HG02642 (cell line): ENCODE results near the gene CALD1.

ENCODE experiments used
- ATAC-seq: cut with Tn5 transposase; IDR thresholded peaks from one replicate; pipeline ENCODE4 v1.9.1; 2021; ENCODE audit warnings: mild to moderate bottlenecking; ENCODE audit not compliant: unreplicated experiment, poor library complexity

CALD1 gene

DNA sequence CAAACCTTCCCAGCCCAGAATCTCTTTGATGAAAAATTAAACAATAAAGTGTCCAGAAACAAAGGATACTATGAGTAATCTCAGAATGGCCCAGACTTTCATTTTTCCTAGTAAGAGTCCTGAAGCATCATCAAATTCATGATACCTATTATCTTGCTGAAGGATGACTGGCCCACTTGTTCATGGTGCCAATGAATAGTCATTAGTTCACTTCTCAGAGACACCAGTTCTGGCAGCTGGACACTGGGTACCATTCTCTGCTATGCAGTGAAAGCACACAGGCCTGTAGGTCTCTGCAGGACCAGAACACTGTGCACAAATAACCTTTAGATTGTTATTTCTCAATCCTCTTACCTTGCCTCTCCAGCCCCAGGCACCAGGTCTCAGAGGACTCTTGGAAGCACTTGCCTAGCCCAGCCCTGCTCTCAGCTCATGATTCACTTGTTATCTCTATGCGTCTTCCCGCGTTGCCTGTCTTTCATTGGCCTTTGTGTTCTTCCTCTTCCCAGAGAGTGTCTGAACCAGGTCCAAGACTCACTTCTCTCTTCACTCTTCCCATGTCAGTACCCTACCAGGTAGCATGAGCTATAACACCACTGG, 108.8 kb downstream of the CALD1 start:
- no peak for ATAC-seq

- no peak for ATAC-seq
Observed at GRCh38 chr7:134890246-134891240, 111.1 kb downstream of the CALD1 start.

- ATAC-seq: no peak
Observed at GRCh38 chr7:134891262-134891695, 111.8 kb downstream of the CALD1 start.

GRCh38 chr7:134891696-134892678, 112.6 kb downstream of the CALD1 start:
- no peak for ATAC-seq

GRCh38 chr7:134892963-134893362, 113.5 kb downstream of the CALD1 start:
- ATAC-seq: no peak

DNA sequence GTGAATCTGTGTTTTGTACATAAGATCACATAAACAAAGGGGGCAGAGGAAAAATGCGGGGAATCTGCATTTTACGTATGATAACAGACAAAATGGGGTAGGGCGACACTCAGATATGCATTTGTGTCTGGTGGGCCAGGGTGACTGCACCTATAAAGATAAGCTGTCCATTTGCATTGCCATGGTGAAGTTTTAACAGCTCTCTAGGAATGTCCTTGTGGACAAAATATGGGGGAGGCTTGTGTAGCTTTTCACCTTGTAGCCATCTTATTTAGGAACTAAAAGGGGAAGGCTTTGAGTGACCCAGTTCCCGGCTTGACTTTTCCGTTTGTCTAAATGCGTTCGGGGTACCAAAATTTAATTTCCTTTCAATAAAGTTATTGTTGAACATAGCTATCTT, 114.5 kb downstream of the CALD1 start:
- ATAC-seq: no peak

DNA sequence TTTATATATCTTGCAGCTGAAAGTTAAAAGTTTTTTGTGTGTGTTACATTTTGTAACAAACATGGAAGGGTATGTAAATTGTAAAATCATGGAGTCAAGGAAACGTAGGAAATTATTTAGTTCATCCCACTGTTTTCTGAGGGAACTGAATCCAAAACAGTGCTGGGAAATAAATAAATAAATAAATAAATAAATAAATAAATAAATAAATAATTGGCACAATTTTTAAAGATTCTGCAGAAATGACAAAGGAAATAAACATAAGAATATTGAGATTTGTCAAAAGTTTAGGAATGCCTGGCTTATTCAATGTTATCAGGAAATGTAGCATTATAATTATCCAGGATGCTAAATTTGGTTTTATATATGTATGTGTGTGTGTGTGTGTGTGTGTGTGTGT, 115.5 kb downstream of the CALD1 start:
- ATAC-seq: no peak

DNA sequence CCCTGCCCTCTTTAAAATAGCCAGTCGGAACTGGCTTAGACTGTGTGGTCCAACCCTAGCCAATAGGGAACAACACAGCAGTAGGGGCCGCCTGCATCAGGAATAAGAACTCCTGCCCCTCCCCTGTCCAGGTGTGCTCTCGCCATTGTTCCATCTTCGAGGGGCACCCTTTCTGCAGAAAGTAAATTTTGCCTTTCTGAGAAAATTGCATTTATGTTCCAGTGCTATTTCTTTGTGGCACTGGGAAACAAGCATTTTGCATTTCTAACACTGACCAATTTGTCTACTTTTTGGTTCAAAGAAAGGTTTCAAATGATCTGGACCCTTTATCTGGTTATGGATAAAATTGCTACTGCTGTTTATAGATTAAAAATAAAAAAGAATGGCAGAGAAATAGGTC, 116.6 kb downstream of the CALD1 start:
- ATAC-seq: no peak

GRCh38 chr7:134897936-134898335, 118.5 kb downstream of the CALD1 start:
- ATAC-seq: no peak

DNA sequence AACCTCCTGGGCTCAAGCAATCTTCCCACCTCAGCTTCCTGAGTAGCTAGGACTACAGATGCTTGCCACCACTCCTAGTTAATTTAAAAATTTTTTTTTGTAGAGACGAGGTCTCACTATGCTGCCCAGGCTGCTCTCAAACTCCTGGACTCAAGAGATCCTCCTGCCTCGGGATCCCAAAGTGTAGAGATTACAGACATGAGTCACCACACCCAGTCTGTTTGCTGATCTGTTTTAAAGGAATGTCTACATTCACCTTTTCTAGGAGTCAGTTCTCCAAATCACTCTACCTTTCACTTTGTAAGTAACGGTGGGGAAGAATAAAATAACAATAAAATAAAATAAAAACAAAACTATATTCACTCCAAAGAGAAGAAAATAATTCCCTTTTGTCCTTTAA, 120.3 kb downstream of the CALD1 start:
- no peak for ATAC-seq

DNA sequence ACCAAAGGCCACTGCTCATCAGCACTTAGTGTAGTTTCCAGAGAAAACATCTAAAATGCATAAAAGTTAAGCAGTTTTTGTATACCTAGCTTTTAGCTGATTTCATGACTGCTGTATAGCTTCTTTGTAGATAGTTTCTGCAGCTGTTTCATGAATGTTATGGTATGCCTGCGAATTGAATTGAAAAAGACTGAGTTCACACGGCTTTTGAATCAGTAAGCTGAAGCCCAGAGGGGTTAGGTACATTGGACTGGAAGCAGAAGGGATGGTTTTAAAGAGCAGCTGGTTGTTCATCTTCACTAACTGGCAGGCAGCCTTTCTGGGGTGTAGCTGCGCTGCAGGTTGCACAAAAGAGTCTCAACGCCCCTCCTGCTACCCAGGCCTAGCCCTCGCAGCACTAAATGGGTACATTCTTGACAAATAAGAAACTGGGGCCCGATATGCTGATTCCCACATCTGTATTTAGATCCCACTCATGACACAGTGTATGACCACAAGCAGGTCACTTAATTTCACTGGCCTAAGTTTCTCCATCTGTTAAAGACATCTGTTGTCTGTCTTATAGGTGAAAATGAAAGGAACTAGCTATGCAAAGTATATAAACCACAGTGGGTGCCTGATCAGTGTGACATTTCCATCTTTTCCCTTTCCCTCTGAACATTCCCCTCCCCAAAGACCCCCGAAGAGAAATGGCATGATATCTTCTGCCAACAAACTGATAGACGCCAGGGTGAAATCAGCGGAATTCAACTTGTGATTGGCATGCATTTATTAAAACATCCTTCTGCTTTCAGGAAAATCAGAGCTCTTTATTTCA, 120.9 kb downstream of the CALD1 start:
- ATAC-seq: peak; percentile 87

DNA sequence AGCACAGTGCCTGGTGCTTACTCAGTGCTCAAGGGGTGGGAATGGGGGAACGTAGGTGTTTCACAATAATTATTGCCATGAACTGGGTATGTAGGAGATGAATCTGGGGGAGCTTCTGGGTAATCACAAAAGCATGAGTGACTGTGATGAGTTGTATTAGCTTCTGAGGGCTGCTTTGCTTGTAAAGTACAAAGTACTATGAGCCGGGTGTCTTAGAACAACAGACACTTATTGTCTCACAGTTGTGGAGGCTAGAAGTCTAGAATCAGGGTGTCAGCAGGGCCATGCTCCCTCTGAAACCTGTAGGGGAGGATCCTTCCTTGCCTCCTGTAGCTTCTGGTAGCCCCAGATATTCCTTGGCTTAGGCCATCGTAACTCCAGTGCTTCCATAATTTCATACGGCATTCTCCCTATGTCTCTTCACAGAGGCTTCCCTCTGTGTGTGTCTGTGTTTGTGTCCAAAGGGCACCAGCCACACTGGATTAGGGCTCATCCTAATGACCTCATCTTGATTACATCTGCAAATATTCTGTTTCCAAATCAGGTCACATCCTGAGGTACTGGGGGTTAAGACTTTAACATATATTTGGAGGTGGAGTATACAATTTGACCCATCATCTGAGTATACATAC, 122.1 kb downstream of the CALD1 start:
- no peak for ATAC-seq

GRCh38 chr7:134902058-134902457, 122.6 kb downstream of the CALD1 start:
- ATAC-seq: no peak

GRCh38 chr7:134903073-134903790, 123.8 kb downstream of the CALD1 start:
- ATAC-seq: no peak

DNA sequence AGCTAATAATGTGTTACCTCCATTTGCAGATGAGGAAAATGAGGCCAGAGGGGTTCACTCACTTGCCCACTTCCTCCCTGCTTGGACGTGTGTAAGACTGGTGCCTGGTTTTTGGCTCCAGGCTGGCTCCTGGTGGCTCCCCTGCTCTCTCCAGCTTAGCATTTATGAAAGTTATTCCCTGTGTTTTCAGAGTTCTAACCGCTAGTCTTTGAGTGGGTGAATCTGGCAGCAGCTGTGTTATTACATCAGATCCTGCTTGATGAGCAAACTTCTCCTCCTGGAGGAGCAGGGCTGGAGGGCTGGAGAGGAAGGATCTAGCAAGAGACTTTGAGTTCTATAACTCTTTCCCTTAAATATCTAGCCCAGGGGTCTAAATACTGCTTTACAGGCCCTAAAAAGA, 125.9 kb downstream of the CALD1 start:
- ATAC-seq: no peak

GRCh38 chr7:134907000-134907399, 127.6 kb downstream of the CALD1 start:
- no peak for ATAC-seq

GRCh38 chr7:134907639-134908038, 128.2 kb downstream of the CALD1 start:
- ATAC-seq: no peak

DNA sequence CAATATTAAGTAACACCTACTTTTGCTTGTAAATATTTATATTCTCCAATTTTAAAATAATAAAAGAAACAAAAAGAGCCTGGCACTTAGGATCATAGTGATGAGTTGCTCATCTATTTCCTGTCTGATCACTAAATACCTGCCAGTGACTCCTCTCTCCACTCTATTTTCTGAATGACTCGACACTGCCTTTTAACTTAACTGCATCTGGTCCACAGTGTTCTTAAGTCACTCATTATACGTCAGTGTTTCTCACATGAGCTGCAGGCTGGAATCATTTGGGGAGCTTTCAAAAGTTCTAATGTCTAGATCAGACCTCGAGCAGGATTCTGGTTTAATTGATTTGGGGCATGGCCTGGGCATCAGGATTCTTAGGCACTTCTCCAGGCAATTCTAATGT, 128.9 kb downstream of the CALD1 start:
- ATAC-seq: no peak
